BE2C (cell line): ENCODE measurements around the gene POR.
"Not testable (repeated sequence)": the region's sequence is repeated elsewhere in the genome, so short reads cannot be mapped to it uniquely, and the experiment has no call there.

Experiments used
- DNase-seq: peaks from one replicate; pipeline ENCODE4 v3.0.0-alpha.2; 2020
- H3K27me3 ChIP-seq: fragments of 250-450 bp; sonication (Bioruptor Pico); 2 replicates; pipeline ENCODE4 v1.5.1; 2020; ENCODE audit warnings: mild to moderate bottlenecking
- H3K36me3 ChIP-seq: fragments of 250-450 bp; sonication (Bioruptor Pico); 2 replicates; pipeline ENCODE4 v1.5.1; 2020; ENCODE audit warnings: mild to moderate bottlenecking
- H3K4me1 ChIP-seq: fragments of 250-450 bp; sonication (Bioruptor Pico); 2 replicates; pipeline ENCODE4 v1.5.1; 2020
- H3K4me3 ChIP-seq: 2 replicates; pipeline ENCODE4 v1.5.1; 2011; ENCODE audit warnings: low read depth, low read length
- H3K9me3 ChIP-seq: fragments of 250-450 bp; sonication (Bioruptor Pico); 2 replicates; pipeline ENCODE4 v1.5.1; 2020
- CTCF ChIP-seq: IDR thresholded peaks from 2 replicates; pipeline ENCODE4 v1.5.1; 2012; ENCODE audit warnings: mild to moderate bottlenecking, low read depth, low read length

POR gene

GRCh38 chr7:76000566-76000965 lies 85.6 kb downstream of the POR start:
- no peak for TF ChIP-seq CTCF
- no peak overlapping the region for H3K4me3 ChIP-seq
- no peaks in the 10 kb centered on the region for H3K9me3 ChIP-seq
- H3K4me1 ChIP-seq: no peaks in the 10 kb centered on the region
- H3K36me3 ChIP-seq: peaks cover 4% of the 10 kb centered on the region
- no peaks in the 10 kb centered on the region for H3K27me3 ChIP-seq
- DNase-seq: no peak

GRCh38 chr7:76002139-76002538 lies 87.2 kb downstream of the POR start:
- Histone ChIP-seq H3K9me3 (no peaks in the 10 kb centered on the region), H3K4me1 (no peaks in the 10 kb centered on the region)

GRCh38 chr7:76002822-76003221 lies 87.9 kb downstream of the POR start:
- H3K9me3 ChIP-seq: no peaks in the 10 kb centered on the region
- H3K4me3 ChIP-seq: no peak overlapping the region
- no peaks in the 10 kb centered on the region for H3K27me3 ChIP-seq
- peaks cover 4% of the 10 kb centered on the region for H3K36me3 ChIP-seq
- no peaks in the 10 kb centered on the region for H3K4me1 ChIP-seq
- no peak for DNase-seq
- no peak for TF ChIP-seq CTCF

More at GRCh38 chr7:76002139-76002538, 87.2 kb downstream of the POR start:
- Histone ChIP-seq H3K27me3 (no peaks in the 10 kb centered on the region), H3K36me3 (peaks cover 4% of the 10 kb centered on the region), H3K4me3 (no peak overlapping the region)
- no peak for DNase-seq
- TF ChIP-seq CTCF: no peak

GRCh38 chr7:76003351-76003750 lies 88.4 kb downstream of the POR start:
- H3K36me3 ChIP-seq: peaks cover 4% of the 10 kb centered on the region
- H3K4me1 ChIP-seq: no peaks in the 10 kb centered on the region
- no peak for TF ChIP-seq CTCF
- DNase-seq: no peak
- H3K27me3 ChIP-seq: no peaks in the 10 kb centered on the region
- no peak overlapping the region for H3K4me3 ChIP-seq
- no peaks in the 10 kb centered on the region for H3K9me3 ChIP-seq

- not testable (repeated sequence) for H3K27me3 ChIP-seq, H3K9me3 ChIP-seq, H3K36me3 ChIP-seq, DNase-seq, H3K4me3 ChIP-seq, H3K4me1 ChIP-seq
Measured at GRCh38 chr7:76005004-76005403, 90.0 kb downstream of the POR start.

- H3K27me3 ChIP-seq: no peaks in the 10 kb centered on the region
- no peak for DNase-seq
- peaks cover 4% of the 10 kb centered on the region for H3K36me3 ChIP-seq
- no peak overlapping the region for H3K4me3 ChIP-seq
- H3K4me1 ChIP-seq: no peaks in the 10 kb centered on the region
- no peak for TF ChIP-seq CTCF
- no peaks in the 10 kb centered on the region for H3K9me3 ChIP-seq
Measured at GRCh38 chr7:76008156-76008687, 93.3 kb downstream of the POR start.
